CD4-positive, CD25-positive, alpha-beta regulatory T cell (primary cell): Measurements from ENCODE around the gene CAPN2. TPM values are rescaled to one million over a fixed set of nuclear protein-coding genes. Genes with fewer than 3 reads are reported as not detected.
"Not testable (repeated sequence)": the region's sequence is repeated elsewhere in the genome, so short reads cannot be mapped to it uniquely, and the experiment has no call there.

Experiments used
- ATAC-seq, 2 donors: fragments of 150-1000 bp; cut with Tn5 transposase; one replicate each; pipeline ENCODE4 v1.10.0; 2021; ENCODE audit warnings: low read depth in 2 of 2, moderate number of reproducible peaks in 2 of 2, moderate library complexity in 1 of 2
- DNase-seq, 3 donors: peaks; one replicate each; pipeline versions ENCODE4 v3.0.0 to v3.0.0-alpha.2; 2012 to 2022; ENCODE audit warnings: mixed read lengths in 1 of 3
- H3K27ac ChIP-seq: one replicate; pipeline ENCODE4 v1.7.0; 2013; ENCODE audit warnings: mild to moderate bottlenecking, low read length; ENCODE audit not compliant: insufficient read depth, poor library complexity, severe bottlenecking
- H3K27me3 ChIP-seq: one replicate; pipeline ENCODE4 v1.7.0; 2013; ENCODE audit warnings: low read length; ENCODE audit not compliant: control insufficient read depth, insufficient read depth
- H3K36me3 ChIP-seq: one replicate; pipeline ENCODE4 v1.7.0; 2013; ENCODE audit warnings: mild to moderate bottlenecking, low read length, moderate library complexity; ENCODE audit not compliant: control insufficient read depth, insufficient read depth
- H3K4me1 ChIP-seq: 2 replicates; pipeline ENCODE4 v1.7.0; 2013; ENCODE audit warnings: mild to moderate bottlenecking, low read length; ENCODE audit not compliant: insufficient read depth, control insufficient read depth, poor library complexity, severe bottlenecking
- H3K4me3 ChIP-seq: one replicate; pipeline ENCODE4 v1.7.0; 2013; ENCODE audit warnings: low read depth, mild to moderate bottlenecking, low read length, moderate library complexity
- H3K9me3 ChIP-seq, 2 experiments: 1 replicate in 1 of 2; 2 replicates in 1 of 2; pipeline ENCODE4 v1.7.0; 2013; ENCODE audit warnings: low read length in 2 of 2, mild to moderate bottlenecking in 1 of 2, moderate library complexity in 1 of 2; ENCODE audit not compliant: control insufficient read depth in 2 of 2
- H3K27ac Mint-ChIP-seq, 3 donors: one replicate each; pipeline ENCODE4 v1.8.0; 2020 to 2022; ENCODE audit warnings: mild to moderate bottlenecking in 3 of 3, mixed read lengths in 3 of 3, moderate library complexity in 2 of 3
- H3K27me3 Mint-ChIP-seq: one replicate; pipeline ENCODE4 v1.8.0; 2022; ENCODE audit warnings: mild to moderate bottlenecking, mixed read lengths
- H3K36me3 Mint-ChIP-seq: one replicate; pipeline ENCODE4 v1.8.0; 2020; ENCODE audit warnings: mixed read lengths
- H3K4me1 Mint-ChIP-seq, 4 donors: one replicate each; pipeline ENCODE4 v1.8.0; 2020 to 2022; ENCODE audit warnings: mixed read lengths in 4 of 4, mild to moderate bottlenecking in 1 of 4
- H3K4me3 Mint-ChIP-seq, 4 donors: one replicate each; pipeline ENCODE4 v1.8.0; 2020 to 2022; ENCODE audit warnings: mild to moderate bottlenecking in 4 of 4, mixed read lengths in 4 of 4, moderate library complexity in 3 of 4
- H3K9me3 Mint-ChIP-seq, 7 donors: one replicate each; pipeline ENCODE4 v1.8.0; 2020 to 2022; ENCODE audit warnings: mixed read lengths in 7 of 7, mild to moderate bottlenecking in 3 of 7, moderate library complexity in 2 of 7
- polyA plus RNA-seq, 4 donors: library from polyadenylated mRNA; unstranded; fragments of 300-500 nt; fragmentation: Illumina TruSeq; gene quantifications; one replicate each; pipeline ENCODE4 v1.2.3, GENCODE V29; 2021
- total RNA-seq: library from RNA; stranded (reverse); gene quantifications from one replicate; pipeline ENCODE4 v1.2.3, GENCODE V29; 2022

The CAPN2 gene
- total and polyA plus RNA-seq, 5 donors from 2014 or later, result 132 to 278 (median 161) TPM

GRCh38 chr1:223738465-223739365 lies 26.4 kb downstream of the CAPN2 start:
- Histone ChIP-seq H3K27me3 (no peaks in the 10 kb centered on the region), H3K4me3 (no peak overlapping the region), H3K9me3 (no peaks in the 10 kb centered on the region), H3K36me3 (peaks cover 36% of the 10 kb centered on the region), H3K27ac (no peak overlapping the region), H3K4me1 (no peaks in the 10 kb centered on the region)
- H3K4me3 Mint-ChIP-seq, result no peak overlapping the region
- DNase-seq (no peak), ATAC-seq (no peak)
- H3K27me3 Mint-ChIP-seq, result no peaks in the 10 kb centered on the region
- peak overlapping the region; percentile 42 to 69 (median 68) for H3K27ac Mint-ChIP-seq
- peaks cover 18% of the 10 kb centered on the region for H3K36me3 Mint-ChIP-seq
- H3K9me3 Mint-ChIP-seq, result no peaks in the 10 kb centered on the region
- H3K4me1 Mint-ChIP-seq, result peaks cover 0 to 41% (median 19%) of the 10 kb centered on the region in 4 donors

- Histone ChIP-seq H3K27me3 (no peaks in the 10 kb centered on the region), H3K9me3 (no peaks in the 10 kb centered on the region), H3K4me1 (no peaks in the 10 kb centered on the region), H3K4me3 (no peak overlapping the region), H3K27ac (no peak overlapping the region), H3K36me3 (peaks cover 30% of the 10 kb centered on the region)
- Mint-ChIP-seq H3K4me1 (peaks cover 0 to 37% (median 18%) of the 10 kb centered on the region in 4 donors), H3K27ac (peak overlapping the region; percentile 42 to 64 (median 61)), H3K27me3 (no peaks in the 10 kb centered on the region), H3K36me3 (peaks cover 21% of the 10 kb centered on the region), H3K4me3 (no peak overlapping the region), H3K9me3 (no peaks in the 10 kb centered on the region)
- no peak for ATAC-seq
- DNase-seq, result no peak
These were observed 27.2 kb downstream of the CAPN2 start for GRCh38 chr1:223739366-223740037.

GRCh38 chr1:223740038-223740736 lies 27.8 kb downstream of the CAPN2 start:
- not testable (repeated sequence) for H3K4me1 ChIP-seq, H3K9me3 Mint-ChIP-seq, ATAC-seq, H3K9me3 ChIP-seq, H3K27me3 Mint-ChIP-seq, H3K27ac ChIP-seq, H3K27me3 ChIP-seq, H3K4me3 ChIP-seq, DNase-seq, H3K4me3 Mint-ChIP-seq
- Mint-ChIP-seq H3K36me3 (peaks cover 19% of the 10 kb centered on the region), H3K4me1 (peaks cover 0 to 37% (median 17%) of the 10 kb centered on the region in 4 donors), H3K27ac (peak overlapping the region in 2 of 3 donors; percentile 42 to 64)
- H3K36me3 ChIP-seq, result peaks cover 36% of the 10 kb centered on the region

GRCh38 chr1:223741861-223742260 lies 29.5 kb downstream of the CAPN2 start:
- peaks cover 0 to 27% (median 14%) of the 10 kb centered on the region in 4 donors for H3K4me1 Mint-ChIP-seq
- Histone ChIP-seq H3K27me3 (no peaks in the 10 kb centered on the region), H3K4me3 (no peak overlapping the region), H3K27ac (no peak overlapping the region), H3K36me3 (peaks cover 45% of the 10 kb centered on the region), H3K4me1 (no peaks in the 10 kb centered on the region), H3K9me3 (no peaks in the 10 kb centered on the region)
- no peaks in the 10 kb centered on the region for H3K9me3 Mint-ChIP-seq
- peak overlapping the region in 1 of 3 donors; percentile 64 for H3K27ac Mint-ChIP-seq
- no peak overlapping the region for H3K4me3 Mint-ChIP-seq
- no peaks in the 10 kb centered on the region for H3K27me3 Mint-ChIP-seq
- no peak for DNase-seq
- H3K36me3 Mint-ChIP-seq, result peaks cover 19% of the 10 kb centered on the region
- no peak for ATAC-seq

- Mint-ChIP-seq H3K4me1 (peaks cover 0 to 27% (median 19%) of the 10 kb centered on the region in 4 donors), H3K36me3 (peaks cover 26% of the 10 kb centered on the region), H3K27ac (peak overlapping the region in 2 of 3 donors; percentile 75 to 77), H3K27me3 (no peaks in the 10 kb centered on the region), H3K9me3 (no peaks in the 10 kb centered on the region), H3K4me3 (peak overlapping the region in 1 of 4 donors; percentile 46)
- Histone ChIP-seq H3K4me1 (peaks cover 4% of the 10 kb centered on the region), H3K27ac (no peak overlapping the region), H3K9me3 (no peaks in the 10 kb centered on the region), H3K36me3 (peaks cover 55% of the 10 kb centered on the region), H3K4me3 (no peak overlapping the region), H3K27me3 (no peaks in the 10 kb centered on the region)
- ATAC-seq (no peak), DNase-seq (no peak)
These were observed 30.6 kb downstream of the CAPN2 start for GRCh38 chr1:223742856-223743517.

GRCh38 chr1:223745731-223746130 lies 33.4 kb downstream of the CAPN2 start:
- H3K9me3 Mint-ChIP-seq, result no peaks in the 10 kb centered on the region
- H3K27ac Mint-ChIP-seq, result no peak overlapping the region
- no peak overlapping the region for H3K27ac ChIP-seq
- no peak for DNase-seq
- H3K9me3 ChIP-seq, result no peaks in the 10 kb centered on the region
- peaks cover 9 to 29% (median 16%) of the 10 kb centered on the region in 4 donors for H3K4me1 Mint-ChIP-seq
- H3K27me3 ChIP-seq, result no peaks in the 10 kb centered on the region
- no peaks in the 10 kb centered on the region for H3K27me3 Mint-ChIP-seq
- H3K4me1 ChIP-seq, result peaks cover 15% of the 10 kb centered on the region
- no peak for ATAC-seq
- no peak overlapping the region for H3K4me3 Mint-ChIP-seq
- peaks cover 50% of the 10 kb centered on the region for H3K36me3 ChIP-seq
- H3K4me3 ChIP-seq, result no peak overlapping the region
- peaks cover 30% of the 10 kb centered on the region for H3K36me3 Mint-ChIP-seq

GRCh38 chr1:223747838-223748335 lies 35.5 kb downstream of the CAPN2 start:
- H3K36me3 Mint-ChIP-seq, result peaks cover 43% of the 10 kb centered on the region
- peaks cover 15% of the 10 kb centered on the region for H3K4me1 ChIP-seq
- H3K27ac ChIP-seq, result peak overlapping the region; percentile 5
- no peaks in the 10 kb centered on the region for H3K27me3 ChIP-seq
- H3K4me3 ChIP-seq, result no peak overlapping the region
- no peaks in the 10 kb centered on the region for H3K27me3 Mint-ChIP-seq
- H3K27ac Mint-ChIP-seq, result peak overlapping the region; percentile 24 to 86 (median 49)
- DNase-seq (peak in 1 of 3 donors; percentile 24), ATAC-seq (no peak)
- H3K36me3 ChIP-seq, result peaks cover 67% of the 10 kb centered on the region
- no peaks in the 10 kb centered on the region for H3K9me3 ChIP-seq
- H3K4me1 Mint-ChIP-seq, result peaks cover 13 to 23% (median 16%) of the 10 kb centered on the region in 4 donors
- no peaks in the 10 kb centered on the region for H3K9me3 Mint-ChIP-seq
- H3K4me3 Mint-ChIP-seq, result peak overlapping the region in 3 of 4 donors; percentile 15 to 80 (median 70)
